Transverse colon (tissue), 4 donors: ENCODE measurements around the gene CINP. TPM values are rescaled to one million over a fixed set of nuclear protein-coding genes. Genes with fewer than 3 reads are reported as not detected.
A peak's percentile ranks its signal among the peaks of the same experiment; 100 is the strongest.

Experiments used
- DNase-seq: peaks from one replicate; pipeline ENCODE4 v3.0.0-alpha.2; 2019
- H3K27ac ChIP-seq, 4 donors: fragments of 200-600 bp; sonication (generic); 2 replicates each; pipeline ENCODE4 v1.5.1; 2016 to 2018; ENCODE audit warnings: inconsistent platforms in 4 of 4
- H3K27me3 ChIP-seq: fragments of 200-600 bp; sonication (generic); 2 replicates; pipeline ENCODE4 v1.5.1; 2017; ENCODE audit warnings: inconsistent platforms
- H3K36me3 ChIP-seq, 4 donors: fragments of 200-600 bp; sonication (generic); 2 replicates each; pipeline ENCODE4 v1.5.1; 2017 to 2019; ENCODE audit warnings: inconsistent platforms in 4 of 4
- H3K4me1 ChIP-seq, 4 donors: fragments of 200-600 bp; sonication (generic); 2 replicates each; pipeline ENCODE4 v1.5.1; 2017 to 2020; ENCODE audit warnings: inconsistent platforms in 4 of 4
- H3K4me3 ChIP-seq, 4 donors: fragments of 200-600 bp; sonication (generic); 1 replicate in 1 of 4; 2 replicates in 3 of 4; pipeline versions ENCODE4 v1.5.1 to v1.6.1; 2017 to 2019; ENCODE audit warnings: inconsistent platforms in 4 of 4
- H3K9me3 ChIP-seq, 2 donors: fragments of 200-600 bp; sonication (generic); 2 replicates each; pipeline ENCODE4 v1.5.1; 2017 to 2019; ENCODE audit warnings: inconsistent platforms in 2 of 2
- EP300 ChIP-seq: sonication (generic); formaldehyde crosslinking; IDR thresholded peaks from one replicate; pipeline ENCODE4 v1.6.1; 2017; ENCODE audit warnings: antibody characterized with exemption, low read depth
- POLR2A ChIP-seq: fragments of 450-650 bp; IDR thresholded peaks from one replicate; pipeline ENCODE4 v1.6.1; 2016; ENCODE audit warnings: antibody characterized with exemption, mild to moderate bottlenecking, moderate library complexity
- POLR2AphosphoS5 ChIP-seq, 3 donors: sonication (generic); formaldehyde crosslinking; IDR thresholded peaks; one replicate each; pipeline ENCODE4 v1.6.1; 2016; ENCODE audit warnings: antibody characterized with exemption in 3 of 3
- WGBS, 2 donors: methylation state at CpG; one replicate each; pipeline ENCODE4 v1.1.5; 2018; ENCODE audit warnings: low coverage in 1 of 2; 5-methylcytosine and 5-hydroxymethylcytosine counted together
- in situ Hi-C, 4 donors: fragments of 200-750 bp; cut with MboI; loops; one replicate each; pipeline versions ENCODE4 v1.15.0 to v1.15.1; 2017; ENCODE audit warnings: low sequenced_read_pairs in 3 of 4, low pct_ligation_motif_present in 1 of 4, low pct_unique_long_range_greater_than_20kb in 1 of 4
- intact Hi-C: fragments of 100-400 bp; cut with DNase I; formaldehyde crosslinking; loops from one replicate; pipeline ENCODE4 v1.15.1; 2023; ENCODE audit warnings: low total_unique reads
- total RNA-seq, 4 donors: library from RNA; depleted of rRNA; stranded (reverse); fragments of >200 nt; gene quantifications; one replicate each; pipeline ENCODE4 v1.1.0, GENCODE V29; 2016
- TF ChIP-seq, protein P1 (sequence below), 5 experiments: fragments of 200-600 bp in 3 of 5; fragments of 450-650 bp in 2 of 5; sonication (generic) in 3 of 5; IDR thresholded peaks; 1 replicate in 2 of 5; 2 replicates in 3 of 5; pipeline ENCODE4 v1.5.1; 2016 to 2017; ENCODE audit warnings: antibody characterized with exemption in 5 of 5, inconsistent platforms in 3 of 5, mild to moderate bottlenecking in 2 of 5, moderate library complexity in 1 of 5

CINP gene
- total RNA-seq, 4 donors from 2014 or later = 10.5 to 32.0 (median 19.0) TPM

DNA sequence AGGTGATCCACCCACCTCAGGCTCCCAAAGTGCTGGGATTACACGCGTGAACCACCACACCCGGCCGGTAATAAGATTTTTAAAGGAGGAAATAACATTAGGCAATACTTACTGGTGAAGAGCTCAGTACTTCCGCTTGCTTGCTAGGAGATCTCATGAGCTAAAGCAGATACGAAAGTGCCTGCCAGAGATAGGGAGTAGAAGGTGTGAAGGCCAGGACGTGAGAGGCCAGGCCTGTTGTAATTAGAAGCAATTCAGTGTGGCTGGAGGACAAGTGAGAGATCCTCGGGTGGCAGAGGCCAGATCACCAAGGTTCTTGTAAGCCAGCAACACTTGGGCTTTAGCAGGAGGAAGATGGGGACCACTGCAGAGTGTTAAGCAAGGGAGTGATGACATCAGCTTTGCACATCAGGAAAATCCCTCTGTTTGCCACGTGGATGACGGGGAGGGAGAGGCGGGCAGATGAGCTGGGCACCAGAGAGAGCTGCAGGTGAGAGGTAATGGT is 7.7 kb upstream of the CINP start:
- Histone ChIP-seq H3K36me3 (no peaks in the 10 kb centered on the region), H3K4me3 (no peak overlapping the region), H3K27ac (no peak overlapping the region), H3K9me3 (no peaks in the 10 kb centered on the region), H3K4me1 (peaks cover 0 to 3% (median 0%) of the 10 kb centered on the region in 4 donors), H3K27me3 (no peaks in the 10 kb centered on the region)
- in situ Hi-C loops (loop anchor here in 1 of 4 donors (25.0 kb wide), 1 partner anchor 142 kb away; the partner anchor contains the start of gene ANKRD9), intact Hi-C loops (no loop called here)
- TF ChIP-seq EP300 (no peak), POLR2AphosphoS5 (IDR thresholded peaks at IDR 0.05) (no peak), POLR2A (no peak)
- TF ChIP-seq, protein P1, sequence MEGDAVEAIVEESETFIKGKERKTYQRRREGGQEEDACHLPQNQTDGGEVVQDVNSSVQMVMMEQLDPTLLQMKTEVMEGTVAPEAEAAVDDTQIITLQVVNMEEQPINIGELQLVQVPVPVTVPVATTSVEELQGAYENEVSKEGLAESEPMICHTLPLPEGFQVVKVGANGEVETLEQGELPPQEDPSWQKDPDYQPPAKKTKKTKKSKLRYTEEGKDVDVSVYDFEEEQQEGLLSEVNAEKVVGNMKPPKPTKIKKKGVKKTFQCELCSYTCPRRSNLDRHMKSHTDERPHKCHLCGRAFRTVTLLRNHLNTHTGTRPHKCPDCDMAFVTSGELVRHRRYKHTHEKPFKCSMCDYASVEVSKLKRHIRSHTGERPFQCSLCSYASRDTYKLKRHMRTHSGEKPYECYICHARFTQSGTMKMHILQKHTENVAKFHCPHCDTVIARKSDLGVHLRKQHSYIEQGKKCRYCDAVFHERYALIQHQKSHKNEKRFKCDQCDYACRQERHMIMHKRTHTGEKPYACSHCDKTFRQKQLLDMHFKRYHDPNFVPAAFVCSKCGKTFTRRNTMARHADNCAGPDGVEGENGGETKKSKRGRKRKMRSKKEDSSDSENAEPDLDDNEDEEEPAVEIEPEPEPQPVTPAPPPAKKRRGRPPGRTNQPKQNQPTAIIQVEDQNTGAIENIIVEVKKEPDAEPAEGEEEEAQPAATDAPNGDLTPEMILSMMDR (IDR thresholded peaks at IDR 0.05) = no peak
- 72 to 90% methylated on average over 5 to 11 of the region's 11 CpGs for WGBS, 2 donors
- DNase-seq = no peak

DNA sequence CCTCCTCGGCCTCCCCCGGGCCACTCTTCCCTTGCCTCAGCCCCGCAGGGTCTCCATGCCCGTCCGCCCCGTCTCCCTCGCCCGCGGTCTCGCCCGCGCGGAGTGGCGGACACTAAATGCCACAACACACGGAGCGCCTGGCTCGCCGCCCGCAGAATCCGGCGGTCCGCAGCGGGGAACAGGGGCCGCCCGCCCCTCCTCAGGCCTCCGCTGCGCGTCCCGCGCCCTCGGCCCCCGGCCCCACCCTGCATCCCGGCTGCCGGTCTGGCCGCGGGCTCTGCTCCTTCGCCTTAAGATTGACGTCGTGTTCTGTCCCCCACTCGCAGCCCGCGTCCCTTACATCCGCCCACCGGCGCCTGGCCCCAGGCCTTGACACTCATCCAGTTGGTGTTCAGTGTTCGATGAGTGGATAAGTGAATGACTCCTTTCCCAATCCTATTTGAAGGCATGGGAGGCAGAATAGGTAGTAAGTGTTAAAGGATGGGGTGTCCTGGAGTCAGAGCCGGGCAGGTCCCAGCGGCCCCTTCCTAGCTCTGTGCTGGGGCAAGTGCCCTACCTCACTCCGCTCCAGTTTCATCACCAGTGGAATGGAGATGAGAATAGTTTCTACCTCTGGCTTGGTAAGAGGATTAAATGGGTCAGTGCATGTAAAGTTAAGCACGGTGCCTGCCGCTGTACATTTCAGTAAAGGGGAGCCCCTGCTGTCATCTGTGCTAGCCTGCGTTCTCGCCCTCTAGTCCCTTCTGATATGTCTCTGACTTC is 673 bp upstream of the CINP start:
- Histone ChIP-seq H3K27ac (peak overlapping the region; percentile 93 to 98 (median 97)), H3K9me3 (no peaks in the 10 kb centered on the region), H3K36me3 (peaks cover 0 to 4% (median 2%) of the 10 kb centered on the region in 4 donors), H3K4me1 (peaks cover 17 to 22% (median 20%) of the 10 kb centered on the region in 4 donors), H3K4me3 (peak overlapping the region; percentile 85 to 99 (median 94)), H3K27me3 (no peaks in the 10 kb centered on the region)
- peak; percentile 40 for DNase-seq
- intact Hi-C loops (loop anchor here (5.0 kb wide), 1 partner anchor 1859 kb away; no protein-coding TSS in a partner anchor), in situ Hi-C loops (loop anchor here in 1 of 4 donors (25.0 kb wide), 1 partner anchor 149 kb away; the partner anchor contains the start of gene ANKRD9)
- TF ChIP-seq POLR2AphosphoS5 (IDR thresholded peaks at IDR 0.05) = no peak
- TF ChIP-seq POLR2A = no peak
- no peak for TF ChIP-seq EP300
- 4 to 32% methylated on average over 4 to 31 of the region's 53 CpGs for WGBS, 2 donors

DNA sequence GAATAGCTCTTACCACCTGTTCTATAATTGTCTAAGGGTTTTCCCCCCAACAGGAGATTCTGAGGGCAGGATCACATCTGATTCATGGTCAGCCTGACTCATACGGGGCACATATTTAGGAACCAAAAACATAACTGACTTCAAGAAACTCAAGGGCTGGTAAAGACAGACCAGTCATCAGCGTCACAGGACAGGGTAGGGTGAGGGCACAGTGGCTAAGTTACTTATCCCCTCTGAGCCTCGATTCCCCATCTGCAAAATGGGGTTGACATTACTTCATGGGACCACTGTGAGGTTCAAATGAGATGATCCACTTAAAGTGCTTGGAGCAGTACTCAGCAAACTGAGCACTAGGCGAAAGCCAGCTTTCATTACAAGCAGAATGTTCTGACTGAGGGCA is 606 bp downstream of the CINP start:
- H3K27me3 ChIP-seq = no peaks in the 10 kb centered on the region
- H3K4me1 ChIP-seq = peaks cover 17 to 22% (median 20%) of the 10 kb centered on the region in 4 donors
- DNase-seq = no peak
- 14% methylated on average over 4 of the region's 4 CpGs; no CpG with 5 or more reads in 1 of the 2 donors for WGBS, 2 donors
- no peaks in the 10 kb centered on the region for H3K9me3 ChIP-seq
- peaks cover 0 to 14% (median 2%) of the 10 kb centered on the region in 4 donors for H3K36me3 ChIP-seq
- peak overlapping the region; percentile 39 to 99 (median 94) for H3K4me3 ChIP-seq
- H3K27ac ChIP-seq = peak overlapping the region; percentile 93 to 98 (median 97)
- TF ChIP-seq, protein P1 (IDR thresholded peaks at IDR 0.05) = no peak
- TF ChIP-seq POLR2A (no peak), EP300 (no peak), POLR2AphosphoS5 (IDR thresholded peaks at IDR 0.05) (no peak)
- intact Hi-C loops (loop anchor here (5.0 kb wide), 1 partner anchor 1860 kb away; no protein-coding TSS in a partner anchor), in situ Hi-C loops (loop anchor here in 1 of 4 donors (25.0 kb wide), 1 partner anchor 150 kb away; the partner anchor contains the start of gene ANKRD9)

DNA sequence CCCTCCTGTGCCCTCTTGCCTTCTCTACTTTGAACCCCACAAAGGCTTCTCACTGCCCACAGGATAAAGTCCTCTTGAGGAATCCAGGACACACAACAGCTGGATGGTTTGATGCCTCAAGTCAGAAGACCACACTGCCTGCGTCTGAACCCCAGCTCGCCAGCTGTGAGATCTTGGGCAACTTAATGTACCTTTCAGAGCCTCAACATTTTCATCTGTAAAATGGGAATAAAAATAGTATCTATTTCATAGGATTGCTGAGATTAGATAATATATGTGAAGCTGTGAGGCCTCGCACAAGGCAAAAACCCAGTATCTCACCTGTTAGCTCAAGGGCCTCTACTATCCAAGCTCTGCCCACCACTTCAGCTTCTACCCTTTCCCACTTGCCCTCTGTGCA is 2.3 kb downstream of the CINP start:
- H3K27ac ChIP-seq = no peak overlapping the region
- H3K36me3 ChIP-seq = peaks cover 0 to 21% (median 4%) of the 10 kb centered on the region in 4 donors
- no peak overlapping the region for H3K4me3 ChIP-seq
- intact Hi-C loops (loop anchor here (5.0 kb wide), 1 partner anchor 1862 kb away; no protein-coding TSS in a partner anchor), in situ Hi-C loops (loop anchor here in 1 of 4 donors (25.0 kb wide), 1 partner anchor 152 kb away; the partner anchor contains the start of gene ANKRD9)
- H3K9me3 ChIP-seq = no peaks in the 10 kb centered on the region
- no peak for TF ChIP-seq POLR2AphosphoS5 (IDR thresholded peaks at IDR 0.05)
- TF ChIP-seq POLR2A = no peak
- TF ChIP-seq, protein P1 (IDR thresholded peaks at IDR 0.05) = no peak
- TF ChIP-seq EP300 = no peak
- H3K27me3 ChIP-seq = no peaks in the 10 kb centered on the region
- DNase-seq = no peak
- peaks cover 17 to 22% (median 20%) of the 10 kb centered on the region in 4 donors for H3K4me1 ChIP-seq
- 86 to 95% methylated on average over 1 to 3 of the region's 3 CpGs for WGBS, 2 donors
